PFSK-1 (cell line): Measurements from ENCODE around the gene PPFIA3.

Experiments
- POLR2AphosphoS5 ChIP-seq: IDR thresholded peaks from 2 replicates; pipeline ENCODE4 v1.6.1; 2012; ENCODE audit warnings: low read depth, mild to moderate bottlenecking, control low read depth, low read length, moderate library complexity
- SIN3A ChIP-seq: IDR thresholded peaks from 2 replicates; pipeline ENCODE4 v1.6.1; 2012; ENCODE audit warnings: mild to moderate bottlenecking, low read length, moderate library complexity, borderline replicate concordance; ENCODE audit not compliant: insufficient read depth
- TAF1 ChIP-seq: IDR thresholded peaks from 2 replicates; pipeline ENCODE4 v1.6.1; 2012; ENCODE audit warnings: low read length, control low read depth, borderline replicate concordance; ENCODE audit not compliant: insufficient read depth
- TF ChIP-seq, protein P1 (sequence below), 2 experiments: IDR thresholded peaks; 2 replicates each; pipeline versions ENCODE4 v1.6.1 to v1.8.0; 2011 to 2012; ENCODE audit warnings: low read depth in 2 of 2, low read length in 2 of 2, control low read depth in 1 of 2, inconsistent platforms in 1 of 2, mild to moderate bottlenecking in 1 of 2, moderate library complexity in 1 of 2; ENCODE audit not compliant: insufficient read depth in 1 of 2

DNA sequence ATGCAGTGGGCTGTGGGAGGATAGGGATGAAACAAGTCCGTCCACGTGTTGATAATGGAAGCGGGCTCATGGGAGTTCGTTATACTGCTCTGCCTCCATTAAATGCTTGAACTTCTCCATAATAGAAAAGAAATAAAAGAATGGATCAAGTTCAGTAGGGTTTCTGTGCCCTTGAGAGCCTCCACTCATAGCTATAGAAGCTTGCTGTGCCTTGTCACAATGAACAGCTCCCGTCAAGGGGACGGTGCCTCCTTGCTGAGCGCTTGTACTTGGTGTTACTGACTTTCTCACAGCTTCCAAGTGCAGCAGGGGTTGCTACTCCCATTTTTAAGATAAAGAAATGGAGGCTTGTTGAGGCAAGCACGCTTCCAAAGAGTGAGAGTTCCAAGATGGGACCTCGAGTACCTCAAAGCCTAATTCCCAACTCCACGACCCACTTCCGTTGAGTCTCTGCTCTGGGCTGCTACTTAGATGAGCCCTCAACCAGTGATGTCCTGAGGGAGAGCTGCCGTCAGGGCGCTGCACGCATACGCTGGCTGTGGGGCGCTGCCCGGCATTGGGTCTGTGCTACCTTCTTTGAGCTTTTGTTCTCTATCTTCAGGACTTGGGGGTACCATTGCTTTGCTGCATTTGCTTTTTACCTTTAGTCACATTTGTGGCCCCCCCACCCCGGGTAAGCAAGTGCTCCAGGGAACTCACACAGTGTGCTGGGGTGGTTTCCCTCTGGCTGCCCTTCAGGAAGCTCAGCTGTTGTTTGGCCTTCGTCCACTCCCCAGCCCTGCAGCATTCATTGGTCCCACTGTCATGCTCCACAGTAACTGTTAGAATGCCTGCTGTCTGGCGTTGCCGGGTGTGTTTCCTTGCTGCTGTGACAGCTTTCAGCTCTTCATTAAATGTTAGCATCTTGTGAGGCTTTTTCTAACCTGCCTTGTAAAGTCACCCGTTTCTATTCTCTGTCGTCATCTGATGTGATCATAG lies 24.6 kb upstream of the PPFIA3 start:
- peak; percentile 52 for TF ChIP-seq POLR2AphosphoS5
- TF ChIP-seq, protein P1, sequence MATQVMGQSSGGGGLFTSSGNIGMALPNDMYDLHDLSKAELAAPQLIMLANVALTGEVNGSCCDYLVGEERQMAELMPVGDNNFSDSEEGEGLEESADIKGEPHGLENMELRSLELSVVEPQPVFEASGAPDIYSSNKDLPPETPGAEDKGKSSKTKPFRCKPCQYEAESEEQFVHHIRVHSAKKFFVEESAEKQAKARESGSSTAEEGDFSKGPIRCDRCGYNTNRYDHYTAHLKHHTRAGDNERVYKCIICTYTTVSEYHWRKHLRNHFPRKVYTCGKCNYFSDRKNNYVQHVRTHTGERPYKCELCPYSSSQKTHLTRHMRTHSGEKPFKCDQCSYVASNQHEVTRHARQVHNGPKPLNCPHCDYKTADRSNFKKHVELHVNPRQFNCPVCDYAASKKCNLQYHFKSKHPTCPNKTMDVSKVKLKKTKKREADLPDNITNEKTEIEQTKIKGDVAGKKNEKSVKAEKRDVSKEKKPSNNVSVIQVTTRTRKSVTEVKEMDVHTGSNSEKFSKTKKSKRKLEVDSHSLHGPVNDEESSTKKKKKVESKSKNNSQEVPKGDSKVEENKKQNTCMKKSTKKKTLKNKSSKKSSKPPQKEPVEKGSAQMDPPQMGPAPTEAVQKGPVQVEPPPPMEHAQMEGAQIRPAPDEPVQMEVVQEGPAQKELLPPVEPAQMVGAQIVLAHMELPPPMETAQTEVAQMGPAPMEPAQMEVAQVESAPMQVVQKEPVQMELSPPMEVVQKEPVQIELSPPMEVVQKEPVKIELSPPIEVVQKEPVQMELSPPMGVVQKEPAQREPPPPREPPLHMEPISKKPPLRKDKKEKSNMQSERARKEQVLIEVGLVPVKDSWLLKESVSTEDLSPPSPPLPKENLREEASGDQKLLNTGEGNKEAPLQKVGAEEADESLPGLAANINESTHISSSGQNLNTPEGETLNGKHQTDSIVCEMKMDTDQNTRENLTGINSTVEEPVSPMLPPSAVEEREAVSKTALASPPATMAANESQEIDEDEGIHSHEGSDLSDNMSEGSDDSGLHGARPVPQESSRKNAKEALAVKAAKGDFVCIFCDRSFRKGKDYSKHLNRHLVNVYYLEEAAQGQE (IDR thresholded peaks at IDR 0.05; ENCODE audit: insufficient read depth in 1 of 2, low read depth in 2 of 2, low read length in 2 of 2): no peak
- no peak for TF ChIP-seq SIN3A
- no peak for TF ChIP-seq TAF1
